ENCODE results near the gene BBX.

Gene BBX

GRCh38 chr3:107676469-107677309, 153.9 kb downstream of the BBX start:
- DNase-seq (no peak), ATAC-seq (ENCODE audit: insufficient read depth, low read depth) (peak; percentile 71)
- Histone ChIP-seq H3K79me2 (ENCODE audit: insufficient read depth, low read length) (peaks cover 3% of the 10 kb centered on the region), H3K27ac (ENCODE audit: low read length) (no peak overlapping the region), H3K4me3 (ENCODE audit: low read depth in 1 of 2, low read length in 2 of 2) (no peak overlapping the region), H3K27me3 (ENCODE audit: insufficient read depth, low read length, poor library complexity) (no peaks in the 10 kb centered on the region), H3K4me1 (ENCODE audit: insufficient read depth, low read length) (no peaks in the 10 kb centered on the region), H2AFZ (ENCODE audit: low read depth, low read length) (no peak overlapping the region), H3K36me3 (ENCODE audit: insufficient read depth, low read length) (no peaks in the 10 kb centered on the region), H4K20me1 (ENCODE audit: insufficient read depth, low read length) (peaks cover 17% of the 10 kb centered on the region; the same call in 1 of the 2 replicates), H3K9me3 (ENCODE audit: insufficient read depth, low read length, severe bottlenecking) (no peaks in the 10 kb centered on the region), H3K4me2 (ENCODE audit: insufficient read depth, low read length) (no peak overlapping the region), H3K9ac (ENCODE audit: low read depth, low read length) (no peak overlapping the region)
- no peak for TF ChIP-seq EZH2 (IDR thresholded peaks at IDR 0.05; ENCODE audit: borderline replicate concordance, low read depth, low read length, severe bottlenecking)
- TF ChIP-seq CTCF (IDR thresholded peaks at IDR 0.05; ENCODE audit: borderline replicate concordance, extremely low read depth, low read length, poor library complexity, severe bottlenecking) = peak; percentile 67

GRCh38 chr3:107679921-107680320, 157.2 kb downstream of the BBX start:
- peaks cover 21% of the 10 kb centered on the region for H3K4me1 ChIP-seq (ENCODE audit: insufficient read depth, low read length)
- no peak for DNase-seq
- no peak overlapping the region for H3K9ac ChIP-seq (ENCODE audit: low read depth, low read length)
- no peak for ATAC-seq (ENCODE audit: insufficient read depth, low read depth)
- H3K36me3 ChIP-seq (ENCODE audit: insufficient read depth, low read length) = no peaks in the 10 kb centered on the region
- no peaks in the 10 kb centered on the region for H3K27me3 ChIP-seq (ENCODE audit: insufficient read depth, low read length, poor library complexity)
- no peak overlapping the region for H3K27ac ChIP-seq (ENCODE audit: low read length)
- H3K4me2 ChIP-seq (ENCODE audit: insufficient read depth, low read length) = no peak overlapping the region
- H3K4me3 ChIP-seq (ENCODE audit: low read depth in 1 of 2, low read length in 2 of 2) = no peak overlapping the region
- H2AFZ ChIP-seq (ENCODE audit: low read depth, low read length) = no peak overlapping the region
- no peak for TF ChIP-seq EZH2 (IDR thresholded peaks at IDR 0.05; ENCODE audit: borderline replicate concordance, low read depth, low read length, severe bottlenecking)
- TF ChIP-seq CTCF (IDR thresholded peaks at IDR 0.05; ENCODE audit: borderline replicate concordance, extremely low read depth, low read length, poor library complexity, severe bottlenecking) = no peak
- peaks cover 3% of the 10 kb centered on the region for H3K79me2 ChIP-seq (ENCODE audit: insufficient read depth, low read length)
- H3K9me3 ChIP-seq (ENCODE audit: insufficient read depth, low read length, severe bottlenecking) = no peaks in the 10 kb centered on the region
- H4K20me1 ChIP-seq (ENCODE audit: insufficient read depth, low read length) = peaks cover 11% of the 10 kb centered on the region; the same call in 1 of the 2 replicates

GRCh38 chr3:107680698-107681097, 157.9 kb downstream of the BBX start:
- H3K4me3 ChIP-seq (ENCODE audit: low read depth in 1 of 2, low read length in 2 of 2) = no peak overlapping the region
- no peak overlapping the region for H3K9ac ChIP-seq (ENCODE audit: low read depth, low read length)
- TF ChIP-seq CTCF (IDR thresholded peaks at IDR 0.05; ENCODE audit: borderline replicate concordance, extremely low read depth, low read length, poor library complexity, severe bottlenecking) (no peak), EZH2 (IDR thresholded peaks at IDR 0.05; ENCODE audit: borderline replicate concordance, low read depth, low read length, severe bottlenecking) (no peak)
- ATAC-seq (ENCODE audit: insufficient read depth, low read depth) = no peak
- peaks cover 5% of the 10 kb centered on the region; the same call in 1 of the 2 replicates for H4K20me1 ChIP-seq (ENCODE audit: insufficient read depth, low read length)
- no peak overlapping the region for H3K4me2 ChIP-seq (ENCODE audit: insufficient read depth, low read length)
- no peaks in the 10 kb centered on the region for H3K9me3 ChIP-seq (ENCODE audit: insufficient read depth, low read length, severe bottlenecking)
- H3K4me1 ChIP-seq (ENCODE audit: insufficient read depth, low read length) = peaks cover 21% of the 10 kb centered on the region
- DNase-seq = no peak
- H3K79me2 ChIP-seq (ENCODE audit: insufficient read depth, low read length) = peaks cover 3% of the 10 kb centered on the region
- H3K27me3 ChIP-seq (ENCODE audit: insufficient read depth, low read length, poor library complexity) = no peaks in the 10 kb centered on the region
- H2AFZ ChIP-seq (ENCODE audit: low read depth, low read length) = no peak overlapping the region
- H3K27ac ChIP-seq (ENCODE audit: low read length) = no peak overlapping the region
- H3K36me3 ChIP-seq (ENCODE audit: insufficient read depth, low read length) = no peaks in the 10 kb centered on the region

All from DND-41 (cell line).